ENCODE measurements around the gene FAM210B. TPM values are rescaled to one million over a fixed set of nuclear protein-coding genes. Genes with fewer than 3 reads are reported as not detected.

FAM210B gene
- total RNA-seq, 4 donors from 2014 or later = 15.3 to 30.7 (median 25.5) TPM

GRCh38 chr20:56342783-56343182 is 16.0 kb upstream of the FAM210B start:
- no peaks in the 10 kb centered on the region for H3K9me3 ChIP-seq
- no peak overlapping the region for H3K4me3 ChIP-seq
- DNase-seq = no peak
- no peak overlapping the region for H3K27ac ChIP-seq
- TF ChIP-seq EP300 (IDR thresholded peaks at IDR 0.05; ENCODE audit: low read depth) = no peak
- no peak for TF ChIP-seq CTCF (IDR thresholded peaks at IDR 0.05)
- no peak for TF ChIP-seq POLR2AphosphoS5 (IDR thresholded peaks at IDR 0.05)
- no peak for TF ChIP-seq POLR2A (IDR thresholded peaks at IDR 0.05)
- WGBS, 2 donors (ENCODE audit: low coverage in 1 of 2) = 90% methylated on average over 3 of the region's 3 CpGs; no CpG with 5 or more reads in 1 of the 2 donors
- H3K36me3 ChIP-seq = no peaks in the 10 kb centered on the region
- in situ Hi-C loops (cut with MboI; ENCODE audit: low pct_ligation_motif_present in 1 of 4, low pct_unique_long_range_greater_than_20kb in 1 of 4, low sequenced_read_pairs in 3 of 4) (no loop called here), intact Hi-C loops (cut with DNase I; ENCODE audit: low total_unique reads) (no loop called here)
- peaks cover 49% of the 10 kb centered on the region for H3K27me3 ChIP-seq
- H3K4me1 ChIP-seq = peaks cover 0 to 7% (median 0%) of the 10 kb centered on the region in 4 donors

- Histone ChIP-seq H3K9me3 (no peaks in the 10 kb centered on the region), H3K36me3 (no peaks in the 10 kb centered on the region), H3K27ac (no peak overlapping the region), H3K4me3 (no peak overlapping the region), H3K27me3 (peaks cover 49% of the 10 kb centered on the region), H3K4me1 (peaks cover 0 to 7% (median 0%) of the 10 kb centered on the region in 4 donors)
- intact Hi-C loops (cut with DNase I; ENCODE audit: low total_unique reads) = no loop called here
- in situ Hi-C loops (cut with MboI; ENCODE audit: low pct_ligation_motif_present in 1 of 4, low pct_unique_long_range_greater_than_20kb in 1 of 4, low sequenced_read_pairs in 3 of 4) = no loop called here
- 0 to 7% methylated on average over 2 to 41 of the region's 41 CpGs for WGBS, 2 donors (ENCODE audit: low coverage in 1 of 2)
- TF ChIP-seq CTCF (IDR thresholded peaks at IDR 0.05) (peak; percentile 23 to 51 (median 50)), EP300 (IDR thresholded peaks at IDR 0.05; ENCODE audit: low read depth) (no peak)
- DNase-seq = peak; percentile 21
Measured at GRCh38 chr20:56343861-56344381, 14.9 kb upstream of the FAM210B start.

- H3K27me3 ChIP-seq = peaks cover 49% of the 10 kb centered on the region
- in situ Hi-C loops (cut with MboI; ENCODE audit: low pct_ligation_motif_present in 1 of 4, low pct_unique_long_range_greater_than_20kb in 1 of 4, low sequenced_read_pairs in 3 of 4) (no loop called here), intact Hi-C loops (cut with DNase I; ENCODE audit: low total_unique reads) (no loop called here)
- no peaks in the 10 kb centered on the region for H3K9me3 ChIP-seq
- H3K36me3 ChIP-seq = no peaks in the 10 kb centered on the region
- DNase-seq = no peak
- H3K4me3 ChIP-seq = no peak overlapping the region
- H3K4me1 ChIP-seq = peaks cover 0 to 7% (median 0%) of the 10 kb centered on the region in 4 donors
- 85 to 86% methylated on average over 5 to 8 of the region's 8 CpGs for WGBS, 2 donors (ENCODE audit: low coverage in 1 of 2)
- H3K27ac ChIP-seq = no peak overlapping the region
- TF ChIP-seq CTCF (IDR thresholded peaks at IDR 0.05) = no peak
- TF ChIP-seq EP300 (IDR thresholded peaks at IDR 0.05; ENCODE audit: low read depth) = no peak
- TF ChIP-seq POLR2A (IDR thresholded peaks at IDR 0.05) = no peak
- TF ChIP-seq POLR2AphosphoS5 (IDR thresholded peaks at IDR 0.05) = no peak
Measured at GRCh38 chr20:56345911-56346310, 12.9 kb upstream of the FAM210B start.

- 49 to 50% methylated on average over 8 to 13 of the region's 13 CpGs for WGBS, 2 donors (ENCODE audit: low coverage in 1 of 2)
- in situ Hi-C loops (cut with MboI; ENCODE audit: low pct_ligation_motif_present in 1 of 4, low pct_unique_long_range_greater_than_20kb in 1 of 4, low sequenced_read_pairs in 3 of 4) = no loop called here
Measured at GRCh38 chr20:56347628-56348304, 11.0 kb upstream of the FAM210B start.

More at GRCh38 chr20:56347628-56348304, 11.0 kb upstream of the FAM210B start:
- DNase-seq = no peak
- intact Hi-C loops (cut with DNase I; ENCODE audit: low total_unique reads) = no loop called here
- Histone ChIP-seq H3K4me1 (peaks cover 0 to 7% (median 0%) of the 10 kb centered on the region in 4 donors), H3K4me3 (no peak overlapping the region), H3K9me3 (no peaks in the 10 kb centered on the region), H3K27ac (no peak overlapping the region), H3K36me3 (no peaks in the 10 kb centered on the region), H3K27me3 (peaks cover 38% of the 10 kb centered on the region)
- TF ChIP-seq POLR2AphosphoS5 (IDR thresholded peaks at IDR 0.05) = no peak
- TF ChIP-seq EP300 (IDR thresholded peaks at IDR 0.05; ENCODE audit: low read depth) = no peak
- TF ChIP-seq POLR2A (IDR thresholded peaks at IDR 0.05) = no peak
- TF ChIP-seq CTCF (IDR thresholded peaks at IDR 0.05) = no peak

Data from transverse colon (tissue), 4 donors.